ENCODE measurements around the gene RAB11FIP2. TPM values are rescaled to one million over a fixed set of nuclear protein-coding genes. Genes with fewer than 3 reads are reported as not detected.

Gene RAB11FIP2
- total RNA-seq, 2 donors from 2014 or later, result 17.1 to 22.1 TPM

DNA sequence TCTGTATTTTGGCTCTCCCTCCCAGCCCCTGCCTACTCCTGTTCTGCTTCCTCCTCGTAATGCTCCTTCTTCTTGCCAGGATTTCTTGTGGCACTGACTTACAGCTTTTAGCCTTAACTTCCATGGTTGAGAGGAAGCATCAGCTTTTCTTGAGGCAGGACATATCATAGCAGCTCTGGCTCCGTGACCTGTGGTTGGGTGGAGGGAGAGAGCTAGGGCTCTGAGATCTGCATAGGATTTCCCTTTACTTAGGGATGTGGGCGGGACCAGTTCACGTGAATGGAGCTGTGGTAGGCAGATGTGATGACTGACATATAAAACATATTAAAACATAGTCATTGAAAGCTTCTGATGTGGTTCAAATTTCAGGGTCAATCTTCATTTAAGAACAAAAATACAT, 10.6 kb upstream of the RAB11FIP2 start:
- no peak for DNase-seq
- H3K27ac ChIP-seq, result no peak overlapping the region
- ATAC-seq, result no peak
- TF ChIP-seq POLR2A (IDR thresholded peaks at IDR 0.05), result no peak
- TF ChIP-seq, protein P1, sequence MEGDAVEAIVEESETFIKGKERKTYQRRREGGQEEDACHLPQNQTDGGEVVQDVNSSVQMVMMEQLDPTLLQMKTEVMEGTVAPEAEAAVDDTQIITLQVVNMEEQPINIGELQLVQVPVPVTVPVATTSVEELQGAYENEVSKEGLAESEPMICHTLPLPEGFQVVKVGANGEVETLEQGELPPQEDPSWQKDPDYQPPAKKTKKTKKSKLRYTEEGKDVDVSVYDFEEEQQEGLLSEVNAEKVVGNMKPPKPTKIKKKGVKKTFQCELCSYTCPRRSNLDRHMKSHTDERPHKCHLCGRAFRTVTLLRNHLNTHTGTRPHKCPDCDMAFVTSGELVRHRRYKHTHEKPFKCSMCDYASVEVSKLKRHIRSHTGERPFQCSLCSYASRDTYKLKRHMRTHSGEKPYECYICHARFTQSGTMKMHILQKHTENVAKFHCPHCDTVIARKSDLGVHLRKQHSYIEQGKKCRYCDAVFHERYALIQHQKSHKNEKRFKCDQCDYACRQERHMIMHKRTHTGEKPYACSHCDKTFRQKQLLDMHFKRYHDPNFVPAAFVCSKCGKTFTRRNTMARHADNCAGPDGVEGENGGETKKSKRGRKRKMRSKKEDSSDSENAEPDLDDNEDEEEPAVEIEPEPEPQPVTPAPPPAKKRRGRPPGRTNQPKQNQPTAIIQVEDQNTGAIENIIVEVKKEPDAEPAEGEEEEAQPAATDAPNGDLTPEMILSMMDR (IDR thresholded peaks at IDR 0.05), result no peak
- WGBS, 2 donors, result 85 to 86% methylated on average over 4 of the region's 4 CpGs
- H3K4me3 ChIP-seq, result no peak overlapping the region
- intact Hi-C loops (cut with DNase I), result no loop called here
- no peaks in the 10 kb centered on the region for H3K27me3 ChIP-seq
- H3K36me3 ChIP-seq (replicated peaks in 1 of 2; ENCODE audit: insufficient read depth in 1 of 2, low read depth in 2 of 2), result no peaks in the 10 kb centered on the region
- no peaks in the 10 kb centered on the region for H3K9me3 ChIP-seq
- peaks cover 6% of the 10 kb centered on the region for H3K4me1 ChIP-seq

DNA sequence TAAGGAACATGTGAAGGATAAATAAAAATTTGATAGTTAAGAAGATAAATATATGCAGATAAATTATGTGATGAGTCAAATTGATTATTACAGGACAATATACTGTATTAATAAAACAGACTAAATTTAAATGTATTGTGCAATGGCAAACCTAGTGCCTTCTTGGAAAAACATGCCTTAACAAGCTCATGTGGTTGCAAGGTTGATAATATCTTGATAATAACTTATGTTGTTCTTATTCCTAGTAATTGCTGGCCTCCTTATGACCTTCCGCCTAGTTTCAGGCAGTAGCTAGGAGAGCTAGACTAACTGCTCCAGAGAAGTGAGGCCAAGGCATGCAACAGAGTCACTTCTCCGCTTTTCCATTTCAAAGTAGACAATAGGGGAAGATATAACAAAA, 7.6 kb upstream of the RAB11FIP2 start:
- Histone ChIP-seq H3K4me3 (no peak overlapping the region), H3K4me1 (no peaks in the 10 kb centered on the region), H3K27me3 (no peaks in the 10 kb centered on the region), H3K36me3 (replicated peaks in 1 of 2; ENCODE audit: insufficient read depth in 1 of 2, low read depth in 2 of 2) (no peaks in the 10 kb centered on the region), H3K27ac (no peak overlapping the region), H3K9me3 (no peaks in the 10 kb centered on the region)
- no peak for ATAC-seq
- 92 to 100% methylated on average over 2 of the region's 2 CpGs for WGBS, 2 donors
- TF ChIP-seq, protein P1 (IDR thresholded peaks at IDR 0.05), result no peak
- no peak for TF ChIP-seq POLR2A (IDR thresholded peaks at IDR 0.05)
- intact Hi-C loops (cut with DNase I), result no loop called here
- DNase-seq, result no peak

DNA sequence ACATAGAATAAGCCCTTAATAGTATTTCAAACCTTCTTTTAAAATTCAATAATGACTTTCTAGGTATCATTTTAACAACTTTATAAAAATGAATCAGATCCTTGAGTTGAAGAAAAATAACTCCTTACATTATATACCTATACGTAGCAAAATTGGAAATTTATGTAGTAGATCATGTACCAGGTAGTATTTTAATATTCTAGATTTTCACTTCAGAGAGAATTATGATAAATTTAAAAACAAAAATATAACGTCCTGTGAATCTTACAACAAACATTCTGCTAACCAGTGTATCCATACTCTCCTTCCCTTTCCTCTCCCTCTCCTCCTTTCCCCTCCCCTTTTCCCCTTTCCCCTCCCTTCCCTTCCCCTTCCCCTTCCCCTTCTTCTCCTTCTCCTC, 6.1 kb upstream of the RAB11FIP2 start:
- WGBS, 2 donors, result 70 to 73% methylated on average over 2 of the region's 2 CpGs

DNA sequence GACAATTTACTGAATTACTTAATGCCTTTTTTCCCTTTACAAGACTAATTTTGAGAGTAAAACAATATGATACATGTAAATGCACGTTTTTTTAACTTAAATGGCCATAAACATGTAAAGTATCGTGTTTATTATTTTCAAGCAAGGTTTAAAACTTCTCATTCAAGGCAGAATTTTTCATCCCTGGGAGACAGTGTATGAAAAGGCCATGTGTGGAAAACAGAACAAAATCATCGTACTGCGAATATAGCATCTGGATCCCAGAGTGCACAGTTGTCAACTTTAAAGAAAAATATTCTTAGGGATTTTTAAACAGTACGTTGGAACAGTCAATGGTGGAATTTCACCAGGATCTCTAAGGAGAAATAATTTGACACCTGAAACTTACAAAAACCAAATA, 1.1 kb upstream of the RAB11FIP2 start:
- H3K27ac ChIP-seq, result no peak overlapping the region
- intact Hi-C loops (cut with DNase I), result no loop called here

More for the DNA sequence above, 6.1 kb upstream of the RAB11FIP2 start:
- no peak for DNase-seq
- no peaks in the 10 kb centered on the region for H3K9me3 ChIP-seq
- H3K4me3 ChIP-seq, result no peak overlapping the region
- no peak overlapping the region for H3K27ac ChIP-seq
- no peak for ATAC-seq
- H3K36me3 ChIP-seq (replicated peaks in 1 of 2; ENCODE audit: insufficient read depth in 1 of 2, low read depth in 2 of 2), result no peaks in the 10 kb centered on the region
- intact Hi-C loops (cut with DNase I), result no loop called here
- H3K27me3 ChIP-seq, result no peaks in the 10 kb centered on the region
- no peaks in the 10 kb centered on the region for H3K4me1 ChIP-seq
- TF ChIP-seq, protein P1 (IDR thresholded peaks at IDR 0.05), result no peak
- TF ChIP-seq POLR2A (IDR thresholded peaks at IDR 0.05), result no peak

More for the DNA sequence above, 1.1 kb upstream of the RAB11FIP2 start:
- H3K9me3 ChIP-seq, result no peaks in the 10 kb centered on the region
- no peaks in the 10 kb centered on the region for H3K27me3 ChIP-seq
- H3K4me3 ChIP-seq, result no peak overlapping the region
- ATAC-seq (no peak), DNase-seq (no peak)
- TF ChIP-seq, protein P1 (IDR thresholded peaks at IDR 0.05), result no peak
- TF ChIP-seq POLR2A (IDR thresholded peaks at IDR 0.05), result no peak
- H3K36me3 ChIP-seq (replicated peaks in 1 of 2; ENCODE audit: insufficient read depth in 1 of 2, low read depth in 2 of 2), result no peaks in the 10 kb centered on the region
- WGBS, 2 donors, result 73 to 76% methylated on average over 5 of the region's 5 CpGs
- peaks cover 37% of the 10 kb centered on the region for H3K4me1 ChIP-seq

Measured in body of pancreas (tissue), 4 donors.